HepG2 (cell line): ENCODE measurements around the gene SEMA7A. TPM values are rescaled to one million over a fixed set of nuclear protein-coding genes. Genes with fewer than 3 reads are reported as not detected.

Experiments
- CBFB ChIP-seq: sonication (generic); formaldehyde crosslinking; IDR thresholded peaks from 2 replicates; pipeline ENCODE4 v1.4.0; 2020; ENCODE audit warnings: missing genetic modification reagents
- FIP1L1 ChIP-seq: fragments of 200-400 bp; formaldehyde crosslinking; IDR thresholded peaks from 2 replicates; pipeline ENCODE4 v1.6.1; 2018; ENCODE audit warnings: low read depth, mild to moderate bottlenecking, low read length, moderate library complexity, borderline replicate concordance; ENCODE audit not compliant: insufficient read depth
- GATA4 ChIP-seq: sonication (generic); IDR thresholded peaks from 2 replicates; pipeline ENCODE4 v1.6.1; 2016; ENCODE audit warnings: antibody characterized with exemption, low read depth, borderline replicate concordance
- GTF2F1 ChIP-seq: fragments of 150-350 bp; IDR thresholded peaks from 2 replicates; pipeline ENCODE4 v1.6.1; 2014; ENCODE audit warnings: low read length
- ISL2 ChIP-seq: sonication (generic); formaldehyde crosslinking; IDR thresholded peaks from 2 replicates; pipeline ENCODE4 v1.5.0; 2020; ENCODE audit warnings: missing genetic modification reagents
- KDM1A ChIP-seq: IDR thresholded peaks from 2 replicates; pipeline ENCODE4 v1.6.1; 2016; ENCODE audit warnings: missing compliant biosample characterization
- NR2F6 ChIP-seq, 2 experiments: IDR thresholded peaks; 2 replicates each; pipeline ENCODE4 v1.6.1; 2016; ENCODE audit warnings: antibody characterized with exemption in 1 of 2, mild to moderate bottlenecking in 1 of 2
- RBM22 ChIP-seq: fragments of 200-400 bp; formaldehyde crosslinking; optimal IDR thresholded peaks from 2 replicates; pipeline ENCODE3; 2017; ENCODE audit warnings: mild to moderate bottlenecking, low read length, moderate library complexity
- SP2 ChIP-seq: sonication (generic); formaldehyde crosslinking; IDR thresholded peaks from 2 replicates; pipeline ENCODE4 v1.5.1; 2020; ENCODE audit warnings: mild to moderate bottlenecking, missing genetic modification reagents
- THAP11 ChIP-seq: IDR thresholded peaks from 2 replicates; pipeline ENCODE4 v1.6.1; 2016; ENCODE audit warnings: missing biosample characterization, missing genetic modification reagents
- ZBTB38 ChIP-seq: sonication (generic); formaldehyde crosslinking; IDR thresholded peaks from 2 replicates; pipeline ENCODE4 v1.5.1; 2020; ENCODE audit warnings: mild to moderate bottlenecking, missing genetic modification reagents
- ZNF274 ChIP-seq: sonication (generic); formaldehyde crosslinking; IDR thresholded peaks from 2 replicates; pipeline ENCODE4 v1.5.1; 2020; ENCODE audit warnings: mild to moderate bottlenecking, missing genetic modification reagents
- ZNF275 ChIP-seq: sonication (generic); formaldehyde crosslinking; IDR thresholded peaks from 2 replicates; pipeline ENCODE4 v1.8.0; 2022; ENCODE audit warnings: missing genetic modification reagents, mild to moderate bottlenecking, inconsistent platforms, borderline replicate concordance
- ZNF331 ChIP-seq: sonication (generic); formaldehyde crosslinking; IDR thresholded peaks from 2 replicates; pipeline ENCODE4 v1.4.0; 2020; ENCODE audit warnings: missing genetic modification reagents
- ZNF530 ChIP-seq: sonication (generic); formaldehyde crosslinking; IDR thresholded peaks from 2 replicates; pipeline ENCODE4 v1.5.0; 2020; ENCODE audit warnings: low read depth, mild to moderate bottlenecking, missing genetic modification reagents
- ZNF704 ChIP-seq: sonication (generic); formaldehyde crosslinking; IDR thresholded peaks from 2 replicates; pipeline ENCODE4 v1.8.1; 2023; ENCODE audit warnings: mild to moderate bottlenecking, inconsistent platforms, moderate library complexity, missing genetic modification reagents, borderline replicate concordance
- ZNF773 ChIP-seq: sonication (generic); formaldehyde crosslinking; IDR thresholded peaks from 2 replicates; pipeline ENCODE4 v1.4.0; 2020; ENCODE audit warnings: missing genetic modification reagents, borderline replicate concordance
- polyA plus RNA-seq, 8 experiments: library from polyadenylated mRNA; depleted of rRNA in 3 of 8; stranded (reverse) in 7 of 8; unstranded in 1 of 8; fragments of >200 nt; fragmentation: Illumina TruSeq in 4 of 8; extraction: Trizol in 4 of 8; gene quantifications; 2 replicates each; pipeline versions ENCODE4 v1.2.1 to v1.2.3, GENCODE V29; 2011 to 2016; ENCODE audit warnings: low read depth in 4 of 8, missing spikeins in 1 of 8, mixed read lengths in 1 of 8; ENCODE audit not compliant: insufficient read depth in 1 of 8
- total RNA-seq, 5 experiments: library from RNA; depleted of rRNA; stranded (reverse); fragments of >200 nt; fragmentation: Illumina TruSeq; extraction: Trizol; gene quantifications; 2 replicates each; pipeline ENCODE4 v1.2.3, GENCODE V29; 2016; ENCODE audit warnings: low read depth in 1 of 5

The SEMA7A gene
- total and polyA plus RNA-seq, 2 of the 13 experiments (the other 11 are each of a cell fraction or from before 2014, with no cell fraction given) = 9.0 to 15.8 TPM

- no peak for TF ChIP-seq FIP1L1
- no peak for TF ChIP-seq ZNF275 (CRISPR knock-in tag)
- TF ChIP-seq ZNF530 (CRISPR knock-in tag) = 0 out of 2 replicates have a peak, but pooled peaks have one; percentile 17
- no peak for TF ChIP-seq ZNF773
- TF ChIP-seq RBM22 = no peak
- TF ChIP-seq KDM1A (CRISPR knock-in tag) = peak; percentile 92
- no peak for TF ChIP-seq ZNF704 (CRISPR knock-in tag)
- TF ChIP-seq ZNF274 = no peak
- TF ChIP-seq NR2F6 (IDR thresholded peaks at IDR 0.05) = peak; percentile 88
- TF ChIP-seq NR2F6 (CRISPR knock-in tag; IDR thresholded peaks at IDR 0.05) = peak; percentile 90
- TF ChIP-seq ISL2 = peak; percentile 98
- TF ChIP-seq ZBTB38 (CRISPR knock-in tag) = 0 out of 2 replicates have a peak, but pooled peaks have one; percentile 12
- TF ChIP-seq GATA4 = peak; percentile 90
- TF ChIP-seq GTF2F1 = no peak
- TF ChIP-seq CBFB = peak; percentile 83; the same call in 1 of the 2 replicates
- no peak for TF ChIP-seq SP2 (CRISPR knock-in tag)
- peak; percentile 80; the same call in 1 of the 2 replicates for TF ChIP-seq ZNF331 (CRISPR knock-in tag)
- peak; percentile 78 for TF ChIP-seq THAP11
These were observed 9.5 kb upstream of the SEMA7A start (continued) for GRCh38 chr15:74443100-74443909.
